GM12873 (cell line): ENCODE data around the gene GNAO1.
A peak's percentile ranks its signal among the peaks of the same experiment; 100 is the strongest.

Experiments used
- CTCF ChIP-seq: IDR thresholded peaks from 2 replicates; pipeline ENCODE4 v1.5.1; 2012; ENCODE audit warnings: low read depth, mild to moderate bottlenecking, moderate library complexity, low read length, control low read depth; ENCODE audit not compliant: insufficient read depth; ENCODE audit errors: missing control alignments

The GNAO1 gene

GRCh38 chr16:56312556-56312955 is 121.3 kb downstream of the GNAO1 start:
- no peak for TF ChIP-seq CTCF

- TF ChIP-seq CTCF, result no peak
These were observed 123.1 kb downstream of the GNAO1 start for GRCh38 chr16:56314244-56314850.

- TF ChIP-seq CTCF, result no peak
These were observed 124.7 kb downstream of the GNAO1 start for GRCh38 chr16:56315955-56316354.

- TF ChIP-seq CTCF, result no peak
These were observed 125.3 kb downstream of the GNAO1 start for GRCh38 chr16:56316545-56316944.

GRCh38 chr16:56317998-56318826 is 126.9 kb downstream of the GNAO1 start:
- peak; percentile 94 for TF ChIP-seq CTCF

- TF ChIP-seq CTCF, result no peak
These were observed 127.5 kb downstream of the GNAO1 start for GRCh38 chr16:56318827-56319140.

GRCh38 chr16:56319376-56319775 is 128.1 kb downstream of the GNAO1 start:
- TF ChIP-seq CTCF, result no peak
